Activated CD4-positive, alpha-beta T cell treated with anti-CD3 and anti-CD28 coated beads, Interleukin-2, Interleukin-4, amounts not matched to agents 100 ng/mL and 50 ng/mL, durations not matched to agents 16 hours and 8 hours (primary cell): ENCODE measurements around the gene SYT3.
"Not testable (repeated sequence)": the region's sequence is repeated elsewhere in the genome, so short reads cannot be mapped to it uniquely, and the experiment has no call there.

Source experiments
- DNase-seq: peaks from one replicate; pipeline ENCODE4 v3.0.0-alpha.2; 2020; ENCODE audit warnings: low spot score

Gene SYT3

DNA sequence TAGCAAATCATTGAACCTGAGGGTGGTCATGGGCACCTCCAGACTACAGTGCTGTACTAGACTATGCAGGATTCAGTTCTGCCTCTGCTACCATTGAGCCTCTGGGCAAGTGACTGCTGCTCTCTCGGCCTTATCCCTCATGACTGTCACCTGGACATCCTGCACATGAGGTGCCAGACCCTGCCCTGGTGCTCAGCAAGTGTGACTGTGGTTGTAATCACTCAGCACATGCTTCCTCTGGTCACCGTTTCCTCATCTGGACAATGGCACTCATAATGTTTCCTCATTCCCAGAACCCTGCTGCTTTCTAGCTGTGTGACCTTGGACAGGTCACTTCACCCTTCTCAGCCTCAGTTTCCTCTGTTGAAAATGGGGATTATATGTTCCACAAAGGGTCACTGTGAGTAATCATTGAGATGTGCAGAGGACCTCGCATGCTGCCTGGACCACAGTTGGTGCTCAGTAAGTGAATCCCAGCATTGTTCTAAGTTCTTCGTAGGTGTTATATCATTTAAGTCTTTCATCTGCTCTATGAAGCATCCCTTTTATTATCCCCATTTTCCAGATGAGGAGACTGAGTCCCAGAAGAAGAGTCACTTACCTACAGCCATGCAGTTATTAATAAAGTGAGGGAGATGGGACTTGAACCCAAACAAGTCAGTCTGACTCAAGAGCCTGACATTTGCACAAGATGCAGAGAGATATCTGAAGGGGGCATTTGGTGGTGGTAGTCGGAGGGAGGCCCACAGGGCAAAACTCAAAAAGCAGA is 3.2 kb downstream of the SYT3 start:
- DNase-seq = no peak

GRCh38 chr19:50633973-50634372 is 5.7 kb downstream of the SYT3 start:
- no peak for DNase-seq

GRCh38 chr19:50633359-50633758 is 6.3 kb downstream of the SYT3 start:
- DNase-seq = no peak

GRCh38 chr19:50632151-50632835 is 7.4 kb downstream of the SYT3 start:
- no peak for DNase-seq

GRCh38 chr19:50629801-50630200 is 9.9 kb downstream of the SYT3 start:
- DNase-seq = no peak

DNA sequence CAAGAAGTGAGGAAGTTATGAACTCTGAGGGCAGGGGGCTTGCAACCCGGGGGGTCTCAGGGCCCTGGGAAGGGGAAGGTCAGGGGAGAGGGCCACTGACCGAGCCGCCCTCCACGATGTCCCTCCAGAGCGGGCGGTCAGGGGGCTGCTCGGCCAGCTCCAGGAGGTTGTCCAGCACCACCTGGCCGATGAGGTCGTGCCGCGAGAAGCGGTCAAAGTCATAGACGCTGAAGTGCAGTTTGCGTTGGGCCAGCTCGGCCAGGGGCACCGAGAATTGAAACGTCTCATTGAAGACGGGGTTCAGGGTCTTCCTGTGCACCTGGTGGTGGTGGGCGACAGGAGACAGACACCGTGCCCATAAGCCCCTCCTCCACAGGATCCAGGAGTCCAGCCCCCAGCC is 10.5 kb downstream of the SYT3 start:
- no peak for DNase-seq

GRCh38 chr19:50628551-50628950 is 11.1 kb downstream of the SYT3 start:
- no peak for DNase-seq

- DNase-seq = no peak
Observed at GRCh38 chr19:50628146-50628545, 11.5 kb downstream of the SYT3 start.

DNA sequence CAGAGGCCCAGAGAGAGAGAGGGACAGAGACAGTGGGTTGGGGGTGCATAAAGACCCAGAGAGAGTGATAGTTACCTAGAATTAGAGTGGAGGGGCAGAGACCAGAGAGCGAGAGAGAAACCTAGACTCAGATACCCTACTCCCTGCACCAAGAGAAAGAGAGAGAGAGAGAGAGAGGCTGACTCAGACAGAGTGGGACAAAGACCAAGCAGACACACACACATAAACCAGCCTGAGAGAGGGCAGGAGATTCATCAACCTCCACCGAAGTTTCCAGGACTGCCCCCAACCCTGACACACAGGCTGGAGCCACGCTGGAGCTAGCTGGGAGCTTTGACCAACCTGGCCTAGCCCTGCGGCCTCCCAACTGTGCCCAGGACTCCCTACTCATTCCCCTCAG is 12.9 kb downstream of the SYT3 start:
- DNase-seq = no peak

DNA sequence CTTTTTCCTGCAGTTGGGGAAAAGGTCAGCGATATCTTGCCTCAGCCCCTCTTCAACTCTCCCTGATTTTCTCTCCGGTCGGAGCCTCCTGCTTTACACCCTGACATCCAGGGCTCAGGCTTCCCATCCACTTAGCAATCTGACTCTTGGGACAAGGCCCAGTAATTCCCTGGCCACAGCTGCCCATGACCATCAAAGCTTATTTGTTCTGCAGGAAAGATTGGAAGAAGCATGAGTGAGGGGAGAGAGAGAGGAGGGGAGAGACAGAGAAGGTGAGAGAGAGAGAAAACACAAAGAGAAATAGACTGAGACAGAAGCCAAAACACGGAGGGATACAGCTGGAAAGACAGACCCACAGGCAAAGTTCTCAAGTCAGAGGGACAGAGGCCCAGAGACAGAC is 13.7 kb downstream of the SYT3 start:
- no peak for DNase-seq

DNA sequence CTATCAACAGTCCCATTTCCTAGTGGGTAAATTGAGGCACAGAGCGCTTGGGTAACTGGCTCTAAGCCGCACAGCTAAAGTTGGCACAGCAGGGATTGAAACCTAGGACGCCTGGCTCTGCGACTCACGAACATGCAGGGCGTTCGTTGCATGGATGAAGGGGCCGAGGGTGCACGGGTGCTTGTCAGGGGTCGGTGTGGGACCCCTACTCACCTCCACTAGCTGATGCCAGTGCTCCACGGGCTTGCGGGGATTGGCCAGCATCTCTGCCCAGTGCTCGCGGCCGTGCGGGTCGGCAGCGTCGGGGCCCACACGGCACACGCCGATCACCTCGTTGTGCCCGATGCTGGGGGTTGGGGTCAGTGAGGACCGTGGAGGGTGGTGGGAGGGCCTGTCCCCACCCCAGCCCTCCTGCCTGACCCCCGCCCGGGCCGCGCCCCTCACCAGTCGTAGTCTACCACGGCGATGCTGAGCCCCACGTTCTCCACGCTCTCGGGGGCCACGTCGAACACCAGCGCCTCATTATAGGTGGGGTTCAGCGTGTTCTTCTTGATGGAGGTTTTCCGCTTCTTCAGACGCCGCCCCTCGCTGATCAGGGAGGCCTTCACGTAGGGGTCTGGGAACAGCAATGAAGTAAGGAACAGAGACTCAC is 14.6 kb downstream of the SYT3 start:
- no peak for DNase-seq

- not testable (repeated sequence) for DNase-seq
Observed at GRCh38 chr19:50620394-50620906, 19.2 kb downstream of the SYT3 start.

- DNase-seq = not testable (repeated sequence)
Observed at GRCh38 chr19:50619184-50619583, 20.5 kb downstream of the SYT3 start.

DNA sequence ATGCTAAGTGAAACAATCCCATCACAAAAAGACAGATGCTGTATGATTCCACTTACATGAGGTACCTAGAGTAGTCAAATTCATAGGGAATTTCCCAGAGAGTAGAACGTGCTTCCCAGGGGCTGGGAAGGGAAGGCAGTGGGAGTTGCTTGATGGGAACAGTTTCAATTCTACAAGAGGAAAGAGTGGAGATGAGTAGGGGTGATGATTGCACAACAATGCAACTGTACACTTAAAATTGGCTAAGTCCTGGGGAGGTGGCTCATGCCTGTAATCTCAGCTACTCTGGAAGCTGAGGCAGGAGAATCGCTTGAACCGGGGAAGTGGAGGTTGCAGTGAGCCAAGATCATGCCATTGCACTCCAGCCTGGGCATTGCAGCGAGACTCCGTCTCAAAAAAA is 21.3 kb downstream of the SYT3 start:
- DNase-seq = not testable (repeated sequence)

GRCh38 chr19:50612504-50613404 is 26.9 kb downstream of the SYT3 start:
- not testable (repeated sequence) for DNase-seq

DNA sequence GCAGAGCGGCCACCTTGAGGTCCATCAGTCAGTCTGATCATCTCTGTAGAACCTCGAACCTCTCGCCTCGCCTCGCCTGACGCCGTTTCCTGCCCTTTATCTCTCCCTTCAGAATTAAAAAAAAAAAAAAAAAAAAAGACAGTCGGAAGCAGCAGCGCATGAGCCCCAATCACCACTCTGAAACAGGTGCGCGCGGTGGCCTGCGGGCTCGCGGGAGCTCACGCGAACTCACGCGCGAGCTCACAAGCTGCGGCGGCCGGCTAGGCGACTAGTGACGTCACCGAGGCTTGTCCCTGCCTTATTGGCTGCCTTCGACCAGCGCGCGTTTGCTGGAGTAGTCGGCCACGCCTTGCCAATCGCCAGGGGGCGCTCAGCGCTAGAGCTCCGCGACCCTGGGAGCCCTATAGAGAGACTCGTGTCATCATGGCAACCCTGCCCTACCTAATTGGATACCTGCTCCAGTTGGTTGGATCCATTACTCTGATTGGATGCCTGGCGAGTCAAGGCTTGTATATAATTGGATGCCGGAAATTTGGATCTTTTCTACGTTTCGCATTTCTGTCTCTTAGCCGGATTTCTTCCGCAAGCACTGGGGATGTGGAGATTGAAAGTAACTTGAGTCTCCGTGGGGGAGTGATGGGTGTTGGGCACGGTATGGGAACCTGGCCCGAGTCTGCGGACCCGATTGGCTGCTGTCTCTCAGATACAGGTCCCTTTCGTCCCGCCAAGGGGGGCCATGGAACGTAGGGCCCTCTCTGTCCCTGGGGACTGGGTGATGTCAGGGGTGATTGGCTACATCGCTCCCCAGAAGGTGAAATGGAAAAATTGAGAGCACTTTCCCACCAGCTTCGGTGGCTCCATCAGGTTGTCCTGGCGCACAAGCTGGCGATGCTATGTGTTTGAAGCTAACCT is 31.6 kb downstream of the SYT3 start:
- DNase-seq = peak; percentile 93

- DNase-seq = no peak
Observed at GRCh38 chr19:50607388-50607787, 32.3 kb downstream of the SYT3 start.

DNA sequence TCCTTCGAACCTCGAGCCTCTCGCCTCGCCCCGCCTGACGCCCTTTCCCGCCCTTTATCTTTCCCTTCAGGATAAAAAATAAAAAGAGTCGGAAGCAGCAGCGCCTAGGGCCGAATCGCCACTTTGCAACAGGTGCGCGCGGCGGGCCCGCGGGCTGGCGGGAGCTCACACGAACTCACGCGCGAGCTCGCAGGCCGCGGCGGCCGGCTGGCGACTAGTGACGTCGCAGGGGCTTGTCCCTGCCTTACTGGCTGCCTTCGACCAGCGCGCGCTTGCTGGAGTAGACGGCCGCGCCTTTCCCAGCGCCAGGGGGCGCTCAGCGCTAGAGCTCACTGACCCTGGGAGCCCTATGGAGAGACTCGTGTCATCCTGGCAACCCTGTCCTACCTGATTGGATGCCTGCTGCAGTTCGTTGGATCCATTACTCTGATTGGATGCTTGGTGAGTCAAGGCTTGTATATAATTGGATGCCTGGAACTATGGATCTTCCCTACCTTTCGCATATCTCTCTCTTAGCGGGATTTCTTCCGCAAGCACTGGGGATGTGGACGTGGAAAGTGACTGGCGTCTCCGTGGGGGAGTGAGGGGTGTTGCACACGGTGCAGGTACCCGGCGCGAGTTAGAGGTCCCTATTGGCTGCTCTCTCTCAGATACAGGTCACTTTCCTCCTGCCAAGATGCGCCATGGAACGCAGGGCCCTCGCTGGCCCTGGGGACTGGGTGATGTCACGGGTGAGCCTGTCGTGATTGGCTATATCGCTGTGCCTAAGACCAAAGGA is 33.4 kb downstream of the SYT3 start:
- not testable (repeated sequence) for DNase-seq

DNA sequence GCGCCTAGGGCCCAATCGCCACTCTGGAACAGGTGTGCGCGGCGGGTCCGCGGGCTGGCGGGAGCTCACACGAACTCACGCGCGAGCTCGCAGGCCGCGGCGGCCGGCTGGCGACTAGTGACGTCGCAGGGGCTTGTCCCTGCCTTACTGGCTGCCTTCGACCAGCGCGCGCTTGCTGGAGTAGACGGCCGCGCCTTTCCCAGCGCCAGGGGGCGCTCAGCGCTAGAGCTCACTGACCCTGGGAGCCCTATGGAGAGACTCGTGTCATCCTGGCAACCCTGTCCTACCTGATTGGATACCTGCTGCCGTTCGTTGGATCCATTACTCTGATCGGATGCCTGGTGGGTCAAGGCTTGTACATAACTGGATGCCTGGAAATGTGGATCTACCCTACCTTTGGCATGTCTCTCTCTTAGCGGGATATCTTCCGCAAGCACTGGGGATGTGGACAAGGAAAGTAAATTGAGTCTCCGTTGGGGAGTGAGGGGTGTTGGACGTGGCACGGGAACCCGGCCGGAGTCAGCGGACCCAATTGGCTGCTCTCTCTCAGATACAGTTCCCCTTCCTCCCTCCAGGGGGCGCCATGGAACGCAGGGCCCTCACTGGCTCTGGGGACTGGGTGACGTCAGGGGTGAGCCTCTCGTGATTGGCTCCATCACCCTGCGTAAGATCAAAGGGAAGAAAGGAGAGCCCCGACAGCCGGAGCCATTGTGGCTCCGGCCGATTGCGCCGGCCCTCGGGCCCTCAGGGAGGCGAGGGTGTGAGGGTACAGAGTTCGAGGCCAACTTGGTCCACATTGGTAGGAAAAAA is 35.2 kb downstream of the SYT3 start:
- DNase-seq = not testable (repeated sequence)
